ENCODE results near the gene CDK5RAP2.

Gene CDK5RAP2

GRCh38 chr9:120394058-120394669 lies 185.8 kb downstream of the CDK5RAP2 start:
- DNase-seq, result peak; percentile 29

GRCh38 chr9:120393386-120394057 lies 186.4 kb downstream of the CDK5RAP2 start:
- no peak for DNase-seq

DNA sequence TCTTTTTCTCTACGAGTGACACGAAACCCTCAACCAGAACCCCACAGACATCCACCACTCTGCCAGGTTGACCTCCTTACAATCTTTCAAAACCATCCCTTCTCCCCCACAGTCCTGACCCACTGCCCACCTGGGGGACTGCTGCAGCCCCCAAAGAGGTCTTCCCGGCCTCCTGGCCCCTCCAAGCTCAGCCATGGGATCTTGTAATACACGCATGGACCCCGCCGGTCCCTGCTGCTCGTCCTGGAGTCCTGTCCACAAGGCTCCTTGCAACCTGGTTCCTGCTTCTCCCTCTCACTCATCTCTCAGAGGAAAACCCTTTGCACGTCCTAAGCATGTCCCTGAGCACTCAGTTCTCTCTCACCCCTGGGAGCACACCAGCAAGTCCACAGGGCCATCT lies 187.3 kb downstream of the CDK5RAP2 start:
- no peak for DNase-seq

DNA sequence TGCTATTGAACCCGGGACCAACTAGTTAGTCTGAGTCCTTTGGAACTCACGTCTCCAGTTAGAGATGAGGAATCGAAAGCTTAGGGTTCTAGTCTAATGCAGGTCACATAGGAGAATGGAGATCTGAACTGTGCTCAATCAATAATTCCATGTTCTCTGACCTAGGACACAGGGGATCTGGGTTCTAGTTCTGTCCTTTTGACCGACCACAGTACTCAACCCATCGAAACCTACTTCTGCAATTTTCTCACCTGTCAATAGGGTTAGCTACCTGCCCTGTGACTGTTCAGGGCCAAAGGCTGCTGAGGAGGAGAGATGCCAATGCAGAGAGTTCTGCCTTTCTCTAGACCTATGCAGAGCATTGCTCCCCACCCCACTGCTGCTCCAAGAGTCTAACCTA lies 187.7 kb downstream of the CDK5RAP2 start:
- no peak for DNase-seq

DNA sequence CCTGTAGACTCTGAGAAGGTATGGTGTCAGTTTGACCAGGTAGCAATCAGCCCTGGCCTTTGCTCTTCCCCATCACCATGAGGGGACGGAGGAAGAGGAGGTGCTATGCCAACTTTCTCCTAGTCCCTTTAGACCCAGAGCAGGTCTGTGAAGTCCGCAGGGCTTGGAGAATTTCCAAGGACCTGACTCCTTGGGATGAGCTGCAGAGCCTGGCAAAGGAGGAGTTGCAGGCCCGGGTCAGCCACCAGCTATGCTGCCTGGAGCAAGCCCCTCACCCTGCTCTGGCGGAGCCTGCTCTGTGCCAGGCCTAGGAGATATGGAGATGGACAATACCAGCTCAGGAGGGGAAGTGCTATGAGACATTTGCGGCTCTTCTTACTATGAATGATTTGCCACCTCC lies 188.3 kb downstream of the CDK5RAP2 start:
- no peak for DNase-seq

DNA sequence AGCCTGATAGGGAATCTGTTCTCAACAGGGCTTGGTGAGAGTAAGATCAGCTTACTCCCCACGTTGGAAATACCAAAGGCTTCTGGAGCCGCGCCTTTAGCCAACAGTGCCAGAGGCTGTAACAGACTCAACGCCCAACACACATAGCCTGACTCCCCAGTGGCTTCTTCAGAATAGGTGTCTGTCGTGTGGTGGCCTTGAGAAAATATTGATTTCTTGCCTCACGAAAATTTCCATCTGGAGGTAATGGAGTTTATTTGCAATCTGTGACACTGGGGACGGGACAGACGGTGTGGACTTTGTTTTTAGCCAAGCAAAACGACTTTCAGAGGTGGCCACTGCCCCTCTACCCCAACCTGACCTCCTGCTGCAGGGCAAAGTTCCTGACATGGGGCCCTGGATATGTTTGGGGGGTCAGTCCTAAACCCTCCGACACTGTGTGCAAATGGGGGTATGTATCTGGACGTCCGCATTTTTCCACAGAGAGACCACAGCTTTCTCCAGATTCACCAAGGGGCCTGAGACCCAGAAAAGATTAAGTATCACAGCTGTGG lies 189.3 kb downstream of the CDK5RAP2 start:
- DNase-seq, result no peak

GRCh38 chr9:120389867-120390266 lies 190.1 kb downstream of the CDK5RAP2 start:
- DNase-seq, result no peak

DNA sequence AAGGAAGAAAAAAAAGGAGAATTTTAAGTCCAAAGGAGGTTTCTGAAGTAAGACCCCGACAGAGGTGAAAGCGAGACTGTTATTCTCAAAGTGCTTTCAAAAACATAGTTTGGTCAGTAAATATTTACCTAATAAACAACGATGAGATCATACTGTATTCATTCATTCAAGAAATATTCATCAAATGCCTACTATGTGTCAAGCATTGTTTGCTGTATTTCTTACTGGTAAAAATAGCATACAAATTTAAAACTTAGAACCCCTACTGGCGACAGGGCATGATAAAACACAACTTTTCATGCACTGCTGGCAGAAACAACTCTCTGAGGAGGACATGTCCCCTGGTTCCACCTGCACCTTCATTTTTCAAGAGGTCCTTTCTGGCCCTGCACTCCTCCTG lies 190.7 kb downstream of the CDK5RAP2 start:
- DNase-seq, result no peak

GRCh38 chr9:120388003-120388855 lies 191.7 kb downstream of the CDK5RAP2 start:
- DNase-seq, result no peak

DNA sequence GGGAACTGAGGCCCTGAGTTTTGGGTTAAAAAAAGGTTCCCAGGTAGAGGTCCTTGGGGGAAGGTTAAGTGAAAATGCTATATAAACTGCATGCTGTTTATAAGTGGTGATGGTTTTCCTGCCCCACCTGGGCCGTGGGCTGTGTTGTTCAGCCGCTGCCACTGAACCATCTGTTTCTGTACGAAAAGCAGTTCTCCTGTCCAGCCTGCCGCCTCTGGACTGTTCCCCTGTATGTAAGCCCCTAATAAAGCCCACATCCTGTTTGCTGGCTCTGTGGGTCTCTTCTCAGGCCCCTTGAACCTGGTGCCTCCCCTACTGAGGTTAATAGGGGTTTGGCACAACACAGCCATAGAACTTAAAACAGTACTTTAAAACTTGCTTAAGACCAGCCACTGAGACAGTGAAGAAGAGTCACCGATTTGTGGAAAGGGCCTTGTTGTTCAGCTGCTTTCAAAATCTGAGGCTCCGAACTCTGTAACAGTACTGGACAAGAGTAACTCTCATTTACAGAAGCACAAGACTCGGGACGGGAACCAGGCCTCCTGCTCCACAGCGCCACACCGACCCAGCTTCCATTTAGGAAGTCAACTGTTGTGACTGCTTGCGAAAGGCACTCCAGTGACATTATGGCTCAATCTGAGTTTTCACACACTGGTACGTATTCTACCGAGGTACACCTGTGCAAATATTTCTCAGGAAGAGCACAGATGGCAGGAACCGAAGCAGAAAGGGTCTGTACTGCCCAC lies 192.5 kb downstream of the CDK5RAP2 start:
- DNase-seq, result no peak

- no peak for DNase-seq
These were observed 193.4 kb downstream of the CDK5RAP2 start for GRCh38 chr9:120386390-120387131.

GRCh38 chr9:120385606-120386389 lies 194.2 kb downstream of the CDK5RAP2 start:
- DNase-seq, result no peak

GRCh38 chr9:120384925-120385272 lies 195.1 kb downstream of the CDK5RAP2 start:
- no peak for DNase-seq

GRCh38 chr9:120383999-120384924 lies 195.7 kb downstream of the CDK5RAP2 start:
- DNase-seq, result no peak

DNA sequence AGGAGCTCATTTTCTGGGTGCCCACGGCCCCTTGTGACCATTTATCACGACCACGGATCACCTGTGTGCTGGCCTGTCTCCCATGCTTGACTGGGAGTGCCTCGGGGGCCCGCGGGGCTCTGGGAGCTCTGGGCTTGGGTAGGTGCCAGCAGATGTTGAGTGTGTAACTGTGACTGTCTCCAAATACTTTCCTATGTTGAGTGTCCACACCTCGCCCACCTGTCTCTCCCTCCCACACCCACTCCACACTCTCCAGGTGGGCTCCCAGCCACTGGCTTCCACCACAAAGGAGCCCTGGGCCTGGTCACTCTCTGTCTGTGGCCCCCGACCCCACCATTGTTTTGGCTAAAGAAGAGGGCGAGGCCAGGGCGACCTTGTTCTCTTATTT lies 196.4 kb downstream of the CDK5RAP2 start:
- DNase-seq, result no peak

DNA sequence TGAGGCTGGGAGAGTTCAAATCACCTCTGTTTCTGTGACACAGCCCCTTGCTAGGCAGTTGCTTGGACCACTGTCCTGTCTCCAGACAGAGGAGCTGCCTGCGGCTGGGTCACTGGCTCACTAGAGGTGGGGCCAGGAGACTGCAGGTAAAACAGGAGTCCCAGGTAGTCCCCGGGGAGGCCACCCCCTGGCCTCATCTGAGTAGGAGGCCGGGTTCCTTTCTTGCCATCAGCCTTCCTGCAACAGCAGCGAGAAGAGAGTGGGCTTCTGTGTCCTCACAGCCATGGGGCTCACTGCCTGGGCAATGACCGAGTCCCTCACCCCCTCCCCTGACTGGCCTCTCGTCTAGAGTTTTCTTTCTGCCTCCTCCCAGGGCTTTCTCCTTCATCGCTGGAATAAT lies 197.5 kb downstream of the CDK5RAP2 start:
- no peak for DNase-seq

DNA sequence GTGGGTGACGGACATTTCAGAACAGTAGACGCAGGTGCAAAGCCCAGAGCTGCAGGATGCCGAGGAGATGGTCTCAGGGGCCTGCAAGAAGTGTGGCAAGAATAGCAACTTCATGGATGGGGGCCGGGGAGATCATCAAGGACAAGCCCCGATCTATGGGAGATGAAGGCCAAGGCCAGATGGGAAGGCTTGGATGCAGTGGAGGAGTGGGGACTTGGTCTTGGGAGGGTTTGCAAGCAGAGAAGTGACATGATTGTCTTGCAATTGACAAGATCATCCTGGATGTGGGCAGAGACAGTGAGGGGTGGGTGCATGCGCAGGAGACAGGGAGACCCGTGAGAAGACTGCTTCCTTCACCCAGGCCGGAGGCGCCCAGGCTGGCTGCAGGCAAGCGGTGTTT lies 198.1 kb downstream of the CDK5RAP2 start:
- no peak for DNase-seq

- DNase-seq, result no peak
These were observed 200.4 kb downstream of the CDK5RAP2 start for GRCh38 chr9:120379611-120380010.

GRCh38 chr9:120378680-120379079 lies 201.3 kb downstream of the CDK5RAP2 start:
- no peak for DNase-seq

All from activated CD8-positive, alpha-beta memory T cell treated with anti-CD3 and anti-CD28 coated beads, Interleukin-2, amount 50 U/mL, for 4 hours (primary cell).